ENCODE measurements around the gene ZSCAN31. TPM values are rescaled to one million over a fixed set of nuclear protein-coding genes. Genes with fewer than 3 reads are reported as not detected.
"Not testable (repeated sequence)": the region's sequence is repeated elsewhere in the genome, so short reads cannot be mapped to it uniquely, and the experiment has no call there.

Gene ZSCAN31
- polyA plus RNA-seq: 1 to 10 TPM in 2 of 3 donors, not detected in 1; 1.5 to 2.3 TPM

DNA sequence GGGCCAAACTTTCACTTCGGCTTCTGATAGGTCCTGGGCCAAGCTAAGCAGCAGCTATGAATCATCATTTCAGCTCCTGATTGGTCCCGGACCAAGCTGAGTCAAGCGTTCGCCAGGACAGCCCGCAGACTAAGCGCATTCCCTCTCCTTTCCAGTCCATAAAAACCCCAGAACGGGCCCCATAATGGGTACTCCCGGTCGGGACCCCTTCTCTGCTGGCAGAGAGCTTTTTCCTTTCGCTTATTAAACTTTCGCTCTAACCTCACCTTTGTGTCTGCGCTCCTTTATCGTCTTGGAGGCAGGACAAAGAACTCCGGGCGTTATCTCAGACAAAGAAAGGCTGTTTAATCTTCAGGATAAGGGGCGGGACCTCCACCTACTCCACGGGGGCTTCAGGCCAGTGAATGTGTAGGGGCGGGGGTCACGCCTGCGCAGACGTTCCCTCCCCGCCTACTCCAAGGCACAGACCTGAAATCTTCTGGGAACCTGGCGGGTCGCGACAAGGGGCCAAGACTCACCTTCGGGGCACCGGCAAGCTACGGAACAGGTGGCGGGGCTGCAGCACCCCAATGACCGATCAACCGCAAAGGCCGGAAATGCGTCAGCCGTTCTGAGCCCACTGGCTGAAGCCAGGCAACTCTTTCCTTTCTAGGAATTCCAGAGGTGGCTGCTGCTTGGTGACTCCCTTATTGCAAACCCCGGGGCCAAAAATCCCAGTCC is at the start of gene ZSCAN31:
ZSCAN31 (minus strand) TSS at position 585 of the 720 bp plus-strand sequence. CDS start 6,465 bp downstream, outside the sequence.
- H3K4me3 Mint-ChIP-seq: no peak within 1 kb of the TSS
- peaks cover 0 to 5% (median 5%) of the 10 kb centered on the region in 3 donors for H3K36me3 Mint-ChIP-seq
- H3K9me3 Mint-ChIP-seq: no peaks in the 10 kb centered on the region
- H3K27ac Mint-ChIP-seq: no peak within 1 kb of the TSS
- H3K27me3 Mint-ChIP-seq (ENCODE audit: low read depth in 3 of 3): peaks cover 0 to 5% (median 2%) of the 10 kb centered on the region in 3 donors
- H3K4me1 Mint-ChIP-seq: peaks cover 0 to 6% of the 10 kb centered on the region in 2 donors
- DNase-seq: peak; percentile 82 to 83 (median 83)

- H3K27ac Mint-ChIP-seq: peak overlapping the region in 1 of 6 donors; percentile 70
- no peaks in the 10 kb centered on the region for H3K9me3 Mint-ChIP-seq
- H3K36me3 Mint-ChIP-seq: peaks cover 41 to 44% (median 43%) of the 10 kb centered on the region in 3 donors
- peaks cover 33 to 66% of the 10 kb centered on the region in 2 donors for H3K4me1 Mint-ChIP-seq
- H3K4me3 Mint-ChIP-seq: no peak overlapping the region
- H3K27me3 Mint-ChIP-seq (ENCODE audit: low read depth in 3 of 3): peaks cover 0 to 2% (median 1%) of the 10 kb centered on the region in 3 donors
- DNase-seq: no peak
These were observed 48.2 kb upstream of the ZSCAN31 start for GRCh38 chr6:28384143-28384533.

DNA sequence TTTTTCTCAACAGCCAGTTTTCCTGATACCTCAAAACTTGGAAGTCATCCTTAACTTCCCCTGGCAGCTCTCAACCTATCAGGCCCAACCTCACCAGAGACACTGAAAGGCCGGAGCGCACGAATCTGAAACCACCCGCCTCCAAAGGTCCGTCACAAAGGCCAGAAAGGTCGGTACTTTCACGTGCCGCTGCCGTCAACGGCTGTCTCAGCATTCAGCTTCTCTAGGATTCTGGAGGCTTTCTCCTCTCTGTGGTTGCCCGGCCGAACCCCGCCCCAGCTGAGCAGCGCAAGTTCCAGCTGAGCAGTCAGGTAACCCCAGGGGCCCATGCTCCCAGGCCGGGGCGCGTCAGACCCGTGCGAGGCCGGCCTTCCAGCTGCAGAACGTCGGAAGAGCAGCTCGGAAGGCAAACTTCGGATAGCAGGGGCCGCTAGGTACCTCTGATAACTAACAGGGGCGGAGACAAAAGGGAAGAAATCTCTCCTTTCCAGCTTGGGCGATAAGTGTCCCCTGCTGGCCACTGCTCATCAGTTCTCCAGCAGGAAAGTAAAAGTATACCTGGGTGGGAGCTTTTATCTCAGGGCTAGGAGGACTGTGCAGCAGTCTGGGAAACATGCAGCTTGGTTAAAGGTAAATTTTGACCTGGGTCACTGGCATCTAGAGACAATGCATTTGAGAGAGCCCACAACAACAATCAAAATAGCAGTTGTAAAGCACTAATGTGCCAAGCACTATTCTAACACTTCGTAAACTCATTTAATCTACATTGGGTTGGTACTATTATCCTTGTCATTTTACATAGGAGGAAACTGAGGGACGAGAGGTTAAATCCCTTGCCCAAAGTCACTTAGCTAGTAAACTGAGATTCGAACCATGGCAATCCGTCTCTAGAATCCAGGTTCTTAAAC is 47.5 kb upstream of the ZSCAN31 start:
- DNase-seq: peak; percentile 51 to 56 (median 52)
- peak overlapping the region; percentile 48 to 91 (median 84) for H3K27ac Mint-ChIP-seq
- no peaks in the 10 kb centered on the region for H3K9me3 Mint-ChIP-seq
- peaks cover 32 to 62% of the 10 kb centered on the region in 2 donors for H3K4me1 Mint-ChIP-seq
- peaks cover 0 to 2% (median 1%) of the 10 kb centered on the region in 3 donors for H3K27me3 Mint-ChIP-seq (ENCODE audit: low read depth in 3 of 3)
- H3K36me3 Mint-ChIP-seq: peaks cover 40 to 43% (median 40%) of the 10 kb centered on the region in 3 donors
- peak overlapping the region; percentile 81 to 89 (median 83) for H3K4me3 Mint-ChIP-seq

GRCh38 chr6:28380381-28380780 is 44.4 kb upstream of the ZSCAN31 start:
- DNase-seq: no peak
- Mint-ChIP-seq H3K27ac (no peak overlapping the region), H3K4me3 (no peak overlapping the region), H3K27me3 (ENCODE audit: low read depth in 3 of 3) (no peaks in the 10 kb centered on the region), H3K9me3 (peaks cover 0 to 4% (median 0%) of the 10 kb centered on the region in 6 donors), H3K36me3 (peaks cover 35 to 47% (median 44%) of the 10 kb centered on the region in 3 donors), H3K4me1 (peaks cover 20 to 34% of the 10 kb centered on the region in 2 donors)

DNA sequence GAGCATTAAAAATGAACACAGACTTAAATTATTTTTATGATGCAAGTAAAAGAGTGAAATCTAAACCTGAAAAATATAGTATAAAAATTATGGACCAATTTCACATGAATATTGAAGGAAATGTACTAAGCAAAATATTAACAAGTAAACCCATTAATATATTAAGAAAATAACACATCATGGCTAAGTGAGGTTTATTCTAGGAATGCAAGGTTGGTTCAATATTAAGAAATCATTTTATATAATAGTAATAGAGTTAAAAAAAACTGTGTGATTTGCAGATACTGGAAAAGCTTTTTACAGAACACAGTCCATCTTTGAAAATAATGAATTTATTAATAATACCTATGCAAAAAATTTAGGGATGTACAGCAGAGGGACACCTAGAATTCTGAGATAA is 42.7 kb upstream of the ZSCAN31 start:
- H3K27me3 Mint-ChIP-seq (ENCODE audit: low read depth in 3 of 3): no peaks in the 10 kb centered on the region
- H3K4me1 Mint-ChIP-seq: peaks cover 10 to 16% of the 10 kb centered on the region in 2 donors
- no peak overlapping the region for H3K4me3 Mint-ChIP-seq
- peaks cover 35 to 53% (median 48%) of the 10 kb centered on the region in 3 donors for H3K36me3 Mint-ChIP-seq
- H3K27ac Mint-ChIP-seq: no peak overlapping the region
- peaks cover 0 to 4% (median 0%) of the 10 kb centered on the region in 6 donors for H3K9me3 Mint-ChIP-seq
- no peak for DNase-seq

DNA sequence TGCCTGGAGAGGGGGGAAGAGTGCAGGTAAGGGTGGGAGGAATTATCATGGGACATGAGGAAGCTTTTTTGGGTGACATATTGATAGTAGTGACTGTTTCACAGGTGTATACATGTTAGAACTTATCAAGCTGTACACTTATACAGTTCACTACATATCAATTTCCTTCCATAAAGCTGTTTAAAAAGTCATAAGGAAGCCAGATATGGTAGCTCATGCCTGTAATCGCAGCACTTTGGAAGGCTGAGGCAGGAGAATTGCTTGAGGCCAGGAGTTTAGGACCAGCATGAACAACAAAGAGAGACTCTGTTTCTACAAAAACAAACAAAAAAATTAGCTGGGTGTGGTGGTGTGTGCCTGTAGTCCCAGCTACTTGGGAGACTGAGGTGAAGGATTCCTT is 41.9 kb upstream of the ZSCAN31 start:
- peaks cover 35 to 51% (median 45%) of the 10 kb centered on the region in 3 donors for H3K36me3 Mint-ChIP-seq
- DNase-seq: no peak
- H3K27ac Mint-ChIP-seq: no peak overlapping the region
- H3K4me1 Mint-ChIP-seq: peaks cover 3 to 8% of the 10 kb centered on the region in 2 donors
- H3K9me3 Mint-ChIP-seq: peaks cover 0 to 4% (median 0%) of the 10 kb centered on the region in 6 donors
- H3K27me3 Mint-ChIP-seq (ENCODE audit: low read depth in 3 of 3): no peaks in the 10 kb centered on the region
- no peak overlapping the region for H3K4me3 Mint-ChIP-seq

DNA sequence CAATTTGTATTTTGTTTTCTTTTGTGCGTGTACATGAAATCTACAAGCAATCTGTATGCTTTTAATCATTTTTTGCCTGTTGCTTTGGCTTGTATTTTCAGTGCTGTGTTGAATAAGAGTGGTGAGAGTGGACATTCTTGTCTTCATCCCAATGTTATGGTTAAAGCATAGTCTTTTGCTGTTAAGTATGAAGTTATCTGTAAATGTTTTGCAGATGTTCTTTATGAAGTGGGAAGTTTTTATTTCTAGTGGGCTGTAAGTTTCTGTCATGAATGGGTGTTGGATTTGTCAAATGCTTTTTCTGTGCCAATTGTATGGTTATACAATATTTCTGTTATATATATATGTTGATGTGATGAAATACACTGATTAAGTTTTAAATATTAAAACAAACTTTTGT is 38.0 kb upstream of the ZSCAN31 start:
- DNase-seq: no peak
- no peak overlapping the region for H3K27ac Mint-ChIP-seq
- no peaks in the 10 kb centered on the region for H3K4me1 Mint-ChIP-seq
- H3K36me3 Mint-ChIP-seq: peaks cover 8 to 20% (median 19%) of the 10 kb centered on the region in 3 donors
- no peaks in the 10 kb centered on the region for H3K27me3 Mint-ChIP-seq (ENCODE audit: low read depth in 3 of 3)
- no peak overlapping the region for H3K4me3 Mint-ChIP-seq
- peaks cover 0 to 4% (median 0%) of the 10 kb centered on the region in 6 donors for H3K9me3 Mint-ChIP-seq

GRCh38 chr6:28371706-28372451 is 35.9 kb upstream of the ZSCAN31 start:
- H3K4me3 Mint-ChIP-seq: no peak overlapping the region
- no peaks in the 10 kb centered on the region for H3K9me3 Mint-ChIP-seq
- no peak overlapping the region for H3K27ac Mint-ChIP-seq

DNA sequence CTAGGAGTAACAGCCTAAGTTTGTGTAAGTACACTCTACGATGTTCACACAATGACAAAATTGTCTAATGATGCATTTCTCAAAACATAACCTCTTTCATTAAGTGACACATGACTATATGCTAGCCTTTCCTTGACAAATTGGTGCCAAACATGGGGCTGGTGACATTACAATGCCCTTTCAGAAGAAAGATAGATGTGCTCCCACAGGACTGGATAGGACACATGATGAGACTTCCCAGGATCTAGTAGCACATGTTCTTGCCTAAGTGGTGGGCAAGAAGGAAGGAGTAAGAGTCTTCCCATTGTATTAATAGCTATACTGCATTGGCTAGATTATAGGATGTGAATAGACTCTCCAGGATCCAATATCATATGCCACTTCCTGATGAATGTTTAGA is 35.3 kb upstream of the ZSCAN31 start:
- Mint-ChIP-seq H3K4me3 (no peak overlapping the region), H3K4me1 (no peaks in the 10 kb centered on the region), H3K27me3 (ENCODE audit: low read depth in 3 of 3) (no peaks in the 10 kb centered on the region), H3K36me3 (peaks cover 0 to 20% (median 20%) of the 10 kb centered on the region in 3 donors), H3K27ac (no peak overlapping the region), H3K9me3 (no peaks in the 10 kb centered on the region)
- no peak for DNase-seq

More at GRCh38 chr6:28371706-28372451, 35.9 kb upstream of the ZSCAN31 start:
- Mint-ChIP-seq H3K36me3 (peaks cover 0 to 16% (median 15%) of the 10 kb centered on the region in 3 donors), H3K4me1 (no peaks in the 10 kb centered on the region), H3K27me3 (ENCODE audit: low read depth in 3 of 3) (no peaks in the 10 kb centered on the region)
- DNase-seq: no peak

DNA sequence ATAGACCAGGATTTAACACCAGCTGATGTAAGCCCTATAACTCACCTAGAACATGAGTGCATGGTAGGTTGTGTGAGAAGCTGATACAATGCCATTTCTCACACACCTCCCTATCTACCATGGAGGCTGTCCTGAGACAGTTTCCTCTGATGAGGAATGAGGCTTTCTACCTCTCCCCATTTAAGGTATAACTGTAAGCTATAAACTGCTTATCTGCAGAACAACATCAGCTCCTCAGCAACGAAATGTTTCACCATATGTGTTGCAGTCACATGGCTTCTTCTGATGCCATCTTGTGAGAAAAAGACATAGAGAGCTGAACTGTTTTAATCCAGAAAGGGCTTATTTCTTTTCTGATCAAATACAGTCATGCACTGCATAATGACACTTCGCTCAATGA is 34.5 kb upstream of the ZSCAN31 start:
- H3K36me3 Mint-ChIP-seq: peaks cover 4 to 28% (median 26%) of the 10 kb centered on the region in 3 donors
- DNase-seq: no peak
- H3K9me3 Mint-ChIP-seq: no peaks in the 10 kb centered on the region
- no peaks in the 10 kb centered on the region for H3K27me3 Mint-ChIP-seq (ENCODE audit: low read depth in 3 of 3)
- no peak overlapping the region for H3K27ac Mint-ChIP-seq
- H3K4me1 Mint-ChIP-seq: peaks cover 0 to 4% of the 10 kb centered on the region in 2 donors
- H3K4me3 Mint-ChIP-seq: no peak overlapping the region

- H3K27me3 Mint-ChIP-seq (ENCODE audit: low read depth in 3 of 3): no peaks in the 10 kb centered on the region
- H3K36me3 Mint-ChIP-seq: peaks cover 11 to 29% (median 26%) of the 10 kb centered on the region in 3 donors
- H3K9me3 Mint-ChIP-seq: no peaks in the 10 kb centered on the region
- no peak overlapping the region for H3K27ac Mint-ChIP-seq
- DNase-seq: no peak
- H3K4me3 Mint-ChIP-seq: no peak overlapping the region
- H3K4me1 Mint-ChIP-seq: peaks cover 0 to 8% of the 10 kb centered on the region in 2 donors
These were observed 33.5 kb upstream of the ZSCAN31 start for GRCh38 chr6:28369463-28369862.

- H3K9me3 Mint-ChIP-seq: no peaks in the 10 kb centered on the region
- H3K4me3 Mint-ChIP-seq: no peak overlapping the region
- H3K27me3 Mint-ChIP-seq (ENCODE audit: low read depth in 3 of 3): no peaks in the 10 kb centered on the region
- DNase-seq: no peak
- H3K27ac Mint-ChIP-seq: no peak overlapping the region
- peaks cover 11 to 33% (median 26%) of the 10 kb centered on the region in 3 donors for H3K36me3 Mint-ChIP-seq
- H3K4me1 Mint-ChIP-seq: peaks cover 0 to 8% of the 10 kb centered on the region in 2 donors
These were observed 32.6 kb upstream of the ZSCAN31 start for GRCh38 chr6:28368522-28368921.

DNA sequence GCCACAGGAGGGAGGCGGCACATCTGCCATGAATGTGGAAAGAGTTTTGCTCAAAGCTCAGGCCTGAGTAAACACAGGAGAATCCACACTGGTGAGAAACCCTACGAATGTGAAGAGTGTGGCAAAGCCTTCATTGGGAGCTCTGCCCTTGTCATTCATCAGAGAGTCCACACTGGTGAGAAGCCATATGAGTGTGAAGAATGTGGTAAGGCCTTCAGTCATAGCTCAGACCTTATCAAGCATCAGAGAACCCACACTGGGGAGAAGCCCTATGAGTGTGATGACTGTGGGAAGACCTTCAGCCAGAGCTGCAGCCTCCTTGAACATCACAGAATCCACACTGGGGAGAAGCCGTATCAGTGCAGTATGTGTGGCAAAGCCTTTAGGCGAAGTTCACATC is 29.6 kb upstream of the ZSCAN31 start:
- not testable (repeated sequence) for H3K27me3 Mint-ChIP-seq (ENCODE audit: low read depth in 3 of 3); H3K4me3 Mint-ChIP-seq; H3K9me3 Mint-ChIP-seq; H3K4me1 Mint-ChIP-seq
- peak in 1 of 3 donors; percentile 8 for DNase-seq
- Mint-ChIP-seq H3K36me3 (peaks cover 11 to 36% (median 30%) of the 10 kb centered on the region in 3 donors), H3K27ac (peak overlapping the region in 2 of 6 donors; percentile 26 to 73)
